Ishikawa (cell line): ENCODE results near the gene SMIM30.

Experiments
- CEBPB ChIP-seq: IDR thresholded peaks from 2 replicates; pipeline ENCODE4 v1.6.1; 2012
- CREB1 ChIP-seq: IDR thresholded peaks from 2 replicates; pipeline ENCODE4 v1.6.1; 2012; ENCODE audit warnings: low read depth
- EGR1 ChIP-seq: IDR thresholded peaks from 2 replicates; pipeline ENCODE4 v1.6.1; 2012
- EP300 ChIP-seq: IDR thresholded peaks from 2 replicates; pipeline ENCODE4 v1.6.1; 2012; ENCODE audit warnings: borderline replicate concordance
- FOXM1 ChIP-seq: IDR thresholded peaks from 2 replicates; pipeline ENCODE4 v1.6.1; 2012; ENCODE audit warnings: low read depth, borderline replicate concordance
- MAX ChIP-seq: IDR thresholded peaks from 2 replicates; pipeline ENCODE4 v1.6.1; 2012
- NFIC ChIP-seq: IDR thresholded peaks from 2 replicates; pipeline ENCODE4 v1.6.1; 2012
- RAD21 ChIP-seq: IDR thresholded peaks from 2 replicates; pipeline ENCODE4 v1.6.1; 2012; ENCODE audit warnings: low read depth
- REST ChIP-seq: IDR thresholded peaks from 2 replicates; pipeline ENCODE4 v1.6.1; 2012; ENCODE audit warnings: low read depth, mild to moderate bottlenecking
- TAF1 ChIP-seq: IDR thresholded peaks from 2 replicates; pipeline ENCODE4 v1.6.1; 2012; ENCODE audit warnings: low read depth, mild to moderate bottlenecking
- TCF12 ChIP-seq: IDR thresholded peaks from 2 replicates; pipeline ENCODE4 v1.6.1; 2012; ENCODE audit warnings: low read depth
- TEAD4 ChIP-seq: IDR thresholded peaks from 2 replicates; pipeline ENCODE4 v1.6.1; 2012
- USF1 ChIP-seq: IDR thresholded peaks from 2 replicates; pipeline ENCODE4 v1.6.1; 2012
- YY1 ChIP-seq: IDR thresholded peaks from 2 replicates; pipeline ENCODE4 v1.6.1; 2012; ENCODE audit warnings: low read depth
- ZBTB7A ChIP-seq: IDR thresholded peaks from 2 replicates; pipeline ENCODE4 v1.6.1; 2012; ENCODE audit warnings: low read depth

The SMIM30 gene

GRCh38 chr7:113109718-113110117, 8.6 kb downstream of the SMIM30 start:
- TF ChIP-seq TAF1: no peak
- no peak for TF ChIP-seq ZBTB7A
- TF ChIP-seq TCF12: no peak
- TF ChIP-seq MAX: no peak
- TF ChIP-seq USF1: no peak
- no peak for TF ChIP-seq CREB1

- TF ChIP-seq EGR1 (no peak), CEBPB (no peak), RAD21 (no peak), USF1 (no peak), EP300 (no peak), REST (no peak), TAF1 (no peak), NFIC (no peak), ZBTB7A (no peak), CREB1 (no peak), FOXM1 (no peak), TCF12 (no peak), MAX (no peak), YY1 (no peak), TEAD4 (no peak)
Measured at GRCh38 chr7:113100121-113100603, 18.2 kb downstream of the SMIM30 start.

GRCh38 chr7:113099284-113099919, 19.0 kb downstream of the SMIM30 start:
- no peak for TF ChIP-seq ZBTB7A
- peak; percentile 66 for TF ChIP-seq TEAD4

GRCh38 chr7:113094517-113095249, 23.7 kb downstream of the SMIM30 start:
- no peak for TF ChIP-seq TEAD4
- no peak for TF ChIP-seq CEBPB
- no peak for TF ChIP-seq NFIC
- TF ChIP-seq YY1: no peak
- no peak for TF ChIP-seq EP300
- no peak for TF ChIP-seq REST
- no peak for TF ChIP-seq EGR1
- no peak for TF ChIP-seq MAX
- no peak for TF ChIP-seq TCF12
- no peak for TF ChIP-seq TAF1
- TF ChIP-seq FOXM1: no peak
- TF ChIP-seq ZBTB7A: no peak
- no peak for TF ChIP-seq RAD21
- TF ChIP-seq CREB1: no peak

- TF ChIP-seq USF1 (no peak), FOXM1 (no peak), YY1 (no peak), EP300 (no peak), ZBTB7A (no peak), RAD21 (no peak), EGR1 (no peak), TEAD4 (no peak), TAF1 (no peak), NFIC (no peak), TCF12 (no peak), REST (no peak), CREB1 (no peak), CEBPB (no peak)
Measured at GRCh38 chr7:113093561-113093960, 24.8 kb downstream of the SMIM30 start.
